HG02840 (cell line): Measurements from ENCODE around the gene MYCBP.
"Not testable (repeated sequence)": the region's sequence is repeated elsewhere in the genome, so short reads cannot be mapped to it uniquely, and the experiment has no call there.

Source experiments
- ATAC-seq: cut with Tn5 transposase; IDR thresholded peaks from one replicate; pipeline ENCODE4 v1.9.1; 2021; ENCODE audit warnings: mild to moderate bottlenecking, moderate library complexity, moderate number of reproducible peaks; ENCODE audit not compliant: unreplicated experiment, low FRiP score

MYCBP gene

DNA sequence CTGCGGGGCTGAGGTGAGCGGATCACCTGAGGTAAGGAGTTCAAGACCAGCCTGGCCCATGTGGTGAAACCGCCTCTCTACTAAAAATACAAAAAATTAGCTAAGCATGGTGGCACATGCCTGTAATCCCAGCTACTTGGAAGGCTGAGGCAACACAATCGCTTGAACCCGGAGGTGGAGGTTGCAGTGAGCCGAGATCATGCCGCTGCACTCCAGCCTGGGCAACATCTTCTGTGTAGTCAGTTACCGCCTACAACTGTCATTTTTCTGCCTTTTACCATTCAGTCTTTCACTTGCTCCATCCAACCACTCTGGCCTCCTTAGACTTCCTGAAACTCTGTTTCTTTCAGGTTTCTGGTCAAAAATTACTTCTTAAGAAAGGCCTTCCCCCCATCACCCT is 2.2 kb downstream of the MYCBP start:
- ATAC-seq, result no peak

DNA sequence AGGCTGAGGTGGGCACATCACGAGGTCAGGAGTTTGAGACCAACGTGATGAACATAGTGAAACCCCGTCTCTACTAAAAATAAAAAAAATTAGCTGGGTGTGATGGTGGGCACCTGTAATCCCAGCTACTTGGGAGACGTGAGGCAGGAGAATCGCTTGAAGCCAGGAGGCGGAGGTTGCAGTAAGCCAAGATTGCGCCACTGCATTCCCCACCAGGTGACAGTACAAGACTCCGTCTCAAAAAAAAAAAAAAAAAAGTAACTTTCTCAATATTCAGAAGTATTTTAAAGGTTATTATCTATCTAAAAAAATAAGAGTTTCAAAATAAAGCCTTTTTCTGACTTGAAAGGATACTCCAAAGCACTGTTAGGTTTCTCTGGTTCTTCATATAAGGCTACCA is 5.9 kb downstream of the MYCBP start:
- no peak for ATAC-seq

- no peak for ATAC-seq
These were observed 7.9 kb downstream of the MYCBP start for GRCh38 chr1:38865112-38865715.

- no peak for ATAC-seq
These were observed 12.7 kb downstream of the MYCBP start for GRCh38 chr1:38860454-38860795.

DNA sequence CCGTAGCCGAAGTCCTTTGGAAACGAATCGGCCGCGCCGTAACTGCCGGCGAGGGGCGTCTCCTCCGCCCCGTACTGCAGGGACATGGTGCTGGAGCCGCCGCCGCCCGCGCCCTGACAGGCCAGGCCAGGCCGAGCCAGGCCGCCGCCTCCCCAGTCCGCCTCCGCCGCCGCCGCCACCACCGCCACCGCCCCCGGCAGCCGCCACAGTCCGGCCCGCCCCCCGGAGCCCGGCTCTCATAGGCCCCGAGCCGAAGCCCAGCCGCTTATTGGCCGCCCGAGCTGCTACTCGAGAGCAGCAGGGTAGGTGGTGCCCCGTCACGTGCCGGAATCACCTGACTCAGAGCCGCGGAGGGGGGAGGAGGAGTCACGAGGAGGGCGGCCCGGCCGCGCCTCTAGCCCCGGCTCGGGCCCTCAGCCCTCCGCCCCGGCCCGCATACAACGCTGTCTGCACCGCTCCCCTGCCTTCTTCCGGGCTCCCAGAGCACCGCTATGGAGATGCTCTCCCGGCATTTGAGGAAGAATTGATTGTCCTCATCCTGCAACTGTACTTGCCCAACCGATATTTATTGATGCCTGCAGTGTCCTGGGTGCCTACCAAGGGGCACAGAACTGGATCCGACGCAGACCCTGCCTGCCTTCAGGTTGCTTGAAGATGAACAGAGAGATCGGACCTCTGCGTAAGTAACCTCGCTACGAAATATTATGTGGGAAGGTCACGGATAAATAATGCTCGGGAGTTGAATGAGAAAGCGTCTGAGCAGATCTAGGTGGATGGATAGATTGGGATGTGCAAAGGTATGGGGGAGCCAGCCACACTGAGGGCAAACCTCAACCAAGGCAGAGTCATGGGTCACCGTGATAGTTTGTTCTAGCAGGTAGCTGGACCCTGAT is 13.3 kb downstream of the MYCBP start, which contains the start of gene RRAGC:
Gene RRAGC (minus strand): TSS at position 212 of the 893 bp plus-strand sequence. CDS start 126 bp downstream, at position 86.
- peak; percentile 89 for ATAC-seq

- ATAC-seq, result peak; percentile 30
These were observed 14.2 kb downstream of the MYCBP start for GRCh38 chr1:38858833-38859560.

DNA sequence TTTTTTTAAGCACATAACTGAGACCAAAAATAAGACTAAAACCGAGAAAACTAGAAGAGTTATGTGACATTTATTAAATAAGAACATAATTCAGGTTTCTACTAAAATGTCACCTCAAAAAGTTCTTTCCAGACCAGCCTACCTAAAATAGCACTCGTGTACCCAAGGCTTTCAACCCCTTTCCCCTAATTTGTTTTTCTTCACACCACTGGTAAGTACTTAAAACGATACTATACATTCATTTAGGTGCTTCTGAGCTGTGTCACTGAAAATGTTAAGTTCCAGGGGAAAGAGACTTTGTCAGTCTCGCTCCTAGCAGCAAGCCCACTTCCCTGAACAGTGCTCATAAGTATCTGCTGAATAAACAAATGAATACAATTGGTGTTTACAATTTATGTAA is 20.4 kb downstream of the MYCBP start:
- ATAC-seq, result no peak

GRCh38 chr1:38848071-38848470 is 25.1 kb downstream of the MYCBP start:
- ATAC-seq, result no peak

- ATAC-seq, result no peak
These were observed 26.9 kb downstream of the MYCBP start for GRCh38 chr1:38846210-38846609.

DNA sequence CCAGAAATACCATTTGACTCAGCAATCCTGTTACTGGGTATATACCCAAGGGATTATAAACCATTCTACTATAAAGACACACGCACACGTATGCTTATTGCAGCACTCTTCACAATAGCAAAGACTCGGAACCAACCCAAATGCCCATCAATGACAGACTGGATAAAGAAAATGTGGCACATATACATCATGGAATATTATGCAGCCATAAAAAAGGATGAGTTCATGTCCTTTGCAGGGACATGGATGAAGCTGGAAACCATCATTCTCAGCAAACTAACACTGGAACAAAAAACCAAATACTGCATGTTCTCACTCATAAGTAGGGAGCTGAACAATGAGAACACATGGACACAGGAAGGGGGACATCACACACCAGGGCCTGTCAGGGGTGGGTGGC is 28.1 kb downstream of the MYCBP start:
- ATAC-seq, result not testable (repeated sequence)

DNA sequence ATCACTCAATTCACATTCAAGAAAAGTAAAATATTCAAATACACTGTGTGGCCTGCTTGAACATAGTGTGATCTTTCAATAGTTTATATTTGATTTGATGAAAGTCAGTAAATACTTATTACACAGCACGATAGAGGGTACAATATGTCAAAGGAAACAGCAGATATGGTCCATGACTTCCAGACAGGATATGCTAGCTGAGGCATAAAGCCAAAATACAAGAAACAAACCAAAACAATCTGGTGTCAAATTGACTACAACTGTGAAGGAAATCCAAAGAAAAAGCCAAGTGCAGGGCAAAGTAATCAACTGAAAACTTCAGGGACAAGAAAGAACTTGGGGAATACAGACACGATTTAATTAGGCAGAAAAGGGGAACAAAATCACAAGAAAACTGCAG is 32.9 kb downstream of the MYCBP start:
- no peak for ATAC-seq

DNA sequence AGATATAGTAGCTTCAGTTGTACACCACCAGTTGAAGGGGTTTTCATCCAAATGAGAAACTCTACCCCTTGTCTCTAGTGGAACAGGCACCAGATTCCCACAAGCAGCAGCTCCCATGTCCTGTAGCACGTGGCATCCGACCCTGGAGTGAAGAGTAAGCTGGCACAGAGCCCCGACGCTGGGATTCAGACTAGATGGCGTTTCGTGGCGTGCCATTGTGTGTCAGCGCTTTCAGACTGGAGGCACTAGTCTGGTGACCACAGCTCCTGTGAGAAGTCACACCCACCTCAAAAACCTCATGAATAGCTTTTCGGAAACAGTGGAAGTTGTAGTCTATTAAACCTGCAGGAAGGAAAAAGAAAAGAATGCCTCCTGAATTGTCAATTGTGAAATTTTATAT is 33.8 kb downstream of the MYCBP start:
- no peak for ATAC-seq

DNA sequence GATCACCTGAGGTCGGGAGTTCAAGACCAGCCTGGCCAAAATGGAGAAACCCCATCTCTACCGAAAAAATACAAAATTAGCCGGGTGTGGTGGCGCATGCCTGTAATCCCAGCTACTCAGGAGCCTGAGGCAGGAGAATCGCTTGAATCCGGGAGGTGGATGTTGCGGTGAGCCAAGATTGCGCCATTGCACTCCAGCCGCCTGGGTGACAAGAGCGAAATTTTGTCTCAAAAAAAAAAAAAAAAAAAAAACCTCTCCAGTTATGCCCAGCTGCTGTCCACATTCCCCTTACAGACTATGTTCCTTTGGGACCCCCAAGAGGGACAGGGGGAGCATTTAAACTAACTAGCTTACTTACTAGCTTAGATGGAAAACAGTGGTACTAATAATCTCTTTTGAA is 36.8 kb downstream of the MYCBP start:
- ATAC-seq, result not testable (repeated sequence)

DNA sequence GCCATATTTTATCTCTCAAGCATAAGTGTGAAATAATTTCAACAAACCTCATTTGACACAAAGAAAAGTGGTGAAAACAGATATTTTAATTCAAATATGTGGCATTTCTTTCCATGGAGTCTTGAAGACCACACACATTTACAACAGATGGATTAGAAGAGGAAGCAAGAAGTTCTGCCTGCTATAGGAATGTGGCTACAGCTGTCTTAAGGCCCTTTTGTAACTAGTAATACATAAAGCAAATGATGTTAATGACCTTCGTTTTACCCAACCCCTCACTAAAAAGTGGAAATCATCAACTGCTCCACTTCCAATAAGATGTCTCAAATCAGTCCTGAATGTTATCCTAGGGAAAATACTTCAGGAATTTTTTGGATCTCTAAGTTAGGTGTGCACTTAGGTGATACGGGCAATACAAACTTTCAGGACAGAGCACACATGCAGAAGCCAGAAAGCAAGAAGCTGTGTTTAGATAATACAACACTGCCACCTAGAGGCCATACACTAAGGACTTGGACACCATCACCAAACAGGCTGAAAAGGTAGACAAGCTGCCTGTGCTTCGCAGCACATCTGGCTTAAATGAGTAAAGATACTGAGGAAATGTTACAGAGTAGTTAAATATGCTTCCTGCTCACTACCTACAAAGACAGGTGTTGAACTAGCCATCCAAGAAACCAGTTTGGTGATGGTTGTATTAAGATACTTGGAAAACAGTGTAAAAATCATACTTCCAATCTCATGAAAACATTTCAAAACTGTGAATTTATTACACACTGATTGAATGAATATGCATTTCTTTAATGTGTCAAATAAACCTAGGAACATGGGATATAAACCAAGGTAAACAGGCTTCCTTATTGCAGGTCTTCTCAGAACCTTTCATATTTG is 38.0 kb downstream of the MYCBP start:
- no peak for ATAC-seq

DNA sequence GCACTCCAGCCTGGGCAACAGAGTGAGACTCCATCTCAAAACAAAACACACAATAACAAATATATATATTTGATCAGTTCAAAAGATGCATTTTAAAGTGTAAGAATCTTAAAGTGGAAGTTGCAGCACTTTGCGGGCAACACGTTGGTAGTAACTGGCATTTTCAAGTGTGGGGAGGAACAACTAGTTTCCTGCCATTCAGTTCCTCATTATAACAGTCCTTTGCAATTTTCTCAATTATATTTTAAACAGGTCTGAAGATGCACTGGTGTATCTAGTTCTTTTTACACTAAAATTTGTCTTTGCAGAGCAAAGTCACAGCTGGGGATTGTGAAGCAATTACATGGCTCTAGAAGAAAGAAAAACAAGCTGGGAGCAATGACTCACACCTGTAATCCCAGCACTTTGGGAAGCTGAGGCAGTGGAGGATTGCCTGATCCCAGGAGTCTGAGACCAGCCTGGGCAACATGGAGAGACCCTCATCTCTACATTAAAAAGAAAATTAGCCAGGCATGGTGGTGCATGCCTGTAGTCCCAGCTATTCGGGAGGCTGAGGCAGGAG is 38.8 kb downstream of the MYCBP start:
- no peak for ATAC-seq

GRCh38 chr1:38833146-38833545 is 40.0 kb downstream of the MYCBP start:
- no peak for ATAC-seq

DNA sequence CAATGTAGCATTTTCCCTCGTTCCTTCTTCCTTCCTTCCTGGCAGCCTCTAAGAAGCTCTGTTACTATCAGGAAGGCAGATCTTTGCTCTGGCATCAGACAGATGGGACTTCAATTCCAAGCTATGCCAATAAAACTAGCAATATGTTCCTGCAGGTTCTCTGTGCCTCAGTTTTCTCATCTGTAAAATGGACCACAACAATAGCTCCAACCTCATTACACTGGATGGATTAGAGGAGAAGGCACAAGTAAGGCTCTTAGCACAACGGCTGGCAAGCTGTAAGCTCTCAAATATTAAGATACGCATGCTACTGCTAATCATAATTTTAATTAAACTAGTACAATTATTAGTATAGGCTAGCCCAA is 40.8 kb downstream of the MYCBP start:
- ATAC-seq, result no peak

- no peak for ATAC-seq
These were observed 41.3 kb downstream of the MYCBP start for GRCh38 chr1:38831731-38832369.

GRCh38 chr1:38829368-38829767 is 43.8 kb downstream of the MYCBP start:
- no peak for ATAC-seq

- no peak for ATAC-seq
These were observed 45.8 kb downstream of the MYCBP start for GRCh38 chr1:38827318-38827717.
